MCF 10A (cell line): Measurements from ENCODE around the gene GALNS. TPM values are rescaled to one million over a fixed set of nuclear protein-coding genes. Genes with fewer than 3 reads are reported as not detected.

Experiments
- BruUV-seq: library from RNA; stranded (reverse); fragments of 400-500 nt; replicated peaks from 2 replicates; lab custom pipeline; 2021; lab: Mats Ljungman, UMichigan
- CTCF ChIA-PET: fragments of 300-600 bp; sonication (Branson Sonifier 250); formaldehyde crosslinking; extraction: SDS; loops from one replicate; lab custom pipeline; 2021; ENCODE audit warnings: antibody characterized with exemption, inconsistent platforms; lab: Yijun Ruan, JAX
- POLR2A ChIA-PET: fragments of 300-600, 350-650 bp; sonication (Branson Sonifier 250); formaldehyde crosslinking; extraction: SDS; loops from one replicate; lab custom pipeline; 2020; ENCODE audit warnings: antibody characterized with exemption, inconsistent platforms; lab: Yijun Ruan, JAX
- DNase-seq: peaks from one replicate; pipeline ENCODE4 v3.0.0-alpha.2; 2018; ENCODE audit not compliant: unreplicated experiment
- H3K27ac Mint-ChIP-seq: one replicate; pipeline ENCODE4 v1.8.0; 2022; ENCODE audit warnings: mild to moderate bottlenecking, low read depth, mixed read lengths; ENCODE audit not compliant: unreplicated experiment
- H3K27me3 Mint-ChIP-seq: one replicate; pipeline ENCODE4 v1.8.0; 2022; ENCODE audit warnings: mixed read lengths; ENCODE audit not compliant: insufficient read depth, unreplicated experiment
- H3K36me3 Mint-ChIP-seq: one replicate; pipeline ENCODE4 v1.8.0; 2022; ENCODE audit warnings: mild to moderate bottlenecking, moderate library complexity, mixed read lengths; ENCODE audit not compliant: insufficient read depth, unreplicated experiment
- H3K4me1 Mint-ChIP-seq: one replicate; pipeline ENCODE4 v1.8.0; 2022; ENCODE audit warnings: mixed read lengths; ENCODE audit not compliant: insufficient read depth, unreplicated experiment
- H3K4me3 Mint-ChIP-seq: one replicate; pipeline ENCODE4 v1.8.0; 2022; ENCODE audit warnings: mild to moderate bottlenecking, moderate library complexity, mixed read lengths; ENCODE audit not compliant: unreplicated experiment
- H3K9me3 Mint-ChIP-seq: one replicate; pipeline ENCODE4 v1.8.0; 2022; ENCODE audit warnings: mixed read lengths; ENCODE audit not compliant: unreplicated experiment
- intact Hi-C: fragments of 100-400 bp; cut with micrococcal nuclease; formaldehyde crosslinking; loops from 2 replicates; pipeline ENCODE4 v1.14.1; 2022
- total RNA-seq: library from RNA; stranded (reverse); gene quantifications from 2 replicates; pipeline ENCODE4 v1.2.3, GENCODE V29; 2022
- TF ChIP-seq, protein P1 (sequence below): fragments of 200-600 bp; IDR thresholded peaks from one replicate; pipeline ENCODE4 v1.8.0; 2022; ENCODE audit warnings: antibody characterized with exemption, mild to moderate bottlenecking; ENCODE audit not compliant: unreplicated experiment

The GALNS gene
- total RNA-seq, 1 experiment from 2014 or later = 26.0 TPM

DNA sequence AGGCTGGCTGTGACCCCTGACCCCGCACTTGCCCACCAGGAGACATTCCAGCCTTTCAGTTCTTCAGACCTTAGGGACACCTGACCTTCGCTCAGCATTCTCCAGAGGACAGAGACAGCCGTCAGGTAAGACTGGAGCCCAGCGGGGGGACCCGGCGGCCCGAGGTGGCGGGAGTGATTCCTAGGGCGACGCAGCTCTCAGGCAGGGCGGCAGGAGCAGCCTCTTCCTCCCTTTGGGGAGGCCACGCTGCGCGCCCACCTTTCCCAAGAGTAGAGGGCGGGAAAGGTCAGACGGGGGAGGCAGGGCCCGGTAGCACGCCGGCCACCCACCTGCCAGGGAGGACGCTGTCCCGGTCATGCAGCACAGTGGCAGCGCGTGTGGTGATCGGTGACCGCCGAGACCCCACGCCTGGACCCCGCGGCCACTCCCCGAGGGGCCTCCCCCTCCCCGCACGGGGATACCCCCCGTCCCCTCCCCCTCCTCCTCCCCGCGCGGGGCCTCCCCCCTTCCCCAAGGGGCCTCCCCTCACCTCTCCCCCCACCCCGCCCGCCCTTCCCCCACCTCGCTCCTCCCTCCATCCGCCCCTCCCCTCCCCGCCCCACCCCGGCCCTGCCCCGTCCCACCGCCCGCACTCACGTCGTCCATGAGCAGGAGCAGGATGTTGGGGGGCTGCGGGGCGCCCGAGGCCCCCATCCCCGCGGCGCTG, 472 bp downstream of the GALNS start:
- peaks cover 11% of the 10 kb centered on the region for H3K36me3 Mint-ChIP-seq
- BruUV-seq = no TSS peak
- intact Hi-C loops = no loop called here
- peaks cover 18% of the 10 kb centered on the region for H3K4me1 Mint-ChIP-seq
- CTCF ChIA-PET = interaction anchor here (0.5 to 5.1 kb wide), 6 partner anchors 37 to 626 kb away, joined by 3 to 47 read pairs (median 5); partner anchors contain the start of gene APRT
- DNase-seq = no peak
- H3K27ac Mint-ChIP-seq = no peak overlapping the region
- H3K4me3 Mint-ChIP-seq = peak overlapping the region; percentile 83
- H3K9me3 Mint-ChIP-seq = no peaks in the 10 kb centered on the region
- POLR2A ChIA-PET = interaction anchor here (0.9 to 3.8 kb wide), 10 partner anchors 10 to 905 kb away, joined by 3 to 42 read pairs (median 4); partner anchors contain the start of genes APRT, BANP, CTU2 and RNF166
- H3K27me3 Mint-ChIP-seq = no peaks in the 10 kb centered on the region
- TF ChIP-seq, protein P1, sequence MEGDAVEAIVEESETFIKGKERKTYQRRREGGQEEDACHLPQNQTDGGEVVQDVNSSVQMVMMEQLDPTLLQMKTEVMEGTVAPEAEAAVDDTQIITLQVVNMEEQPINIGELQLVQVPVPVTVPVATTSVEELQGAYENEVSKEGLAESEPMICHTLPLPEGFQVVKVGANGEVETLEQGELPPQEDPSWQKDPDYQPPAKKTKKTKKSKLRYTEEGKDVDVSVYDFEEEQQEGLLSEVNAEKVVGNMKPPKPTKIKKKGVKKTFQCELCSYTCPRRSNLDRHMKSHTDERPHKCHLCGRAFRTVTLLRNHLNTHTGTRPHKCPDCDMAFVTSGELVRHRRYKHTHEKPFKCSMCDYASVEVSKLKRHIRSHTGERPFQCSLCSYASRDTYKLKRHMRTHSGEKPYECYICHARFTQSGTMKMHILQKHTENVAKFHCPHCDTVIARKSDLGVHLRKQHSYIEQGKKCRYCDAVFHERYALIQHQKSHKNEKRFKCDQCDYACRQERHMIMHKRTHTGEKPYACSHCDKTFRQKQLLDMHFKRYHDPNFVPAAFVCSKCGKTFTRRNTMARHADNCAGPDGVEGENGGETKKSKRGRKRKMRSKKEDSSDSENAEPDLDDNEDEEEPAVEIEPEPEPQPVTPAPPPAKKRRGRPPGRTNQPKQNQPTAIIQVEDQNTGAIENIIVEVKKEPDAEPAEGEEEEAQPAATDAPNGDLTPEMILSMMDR = no peak

DNA sequence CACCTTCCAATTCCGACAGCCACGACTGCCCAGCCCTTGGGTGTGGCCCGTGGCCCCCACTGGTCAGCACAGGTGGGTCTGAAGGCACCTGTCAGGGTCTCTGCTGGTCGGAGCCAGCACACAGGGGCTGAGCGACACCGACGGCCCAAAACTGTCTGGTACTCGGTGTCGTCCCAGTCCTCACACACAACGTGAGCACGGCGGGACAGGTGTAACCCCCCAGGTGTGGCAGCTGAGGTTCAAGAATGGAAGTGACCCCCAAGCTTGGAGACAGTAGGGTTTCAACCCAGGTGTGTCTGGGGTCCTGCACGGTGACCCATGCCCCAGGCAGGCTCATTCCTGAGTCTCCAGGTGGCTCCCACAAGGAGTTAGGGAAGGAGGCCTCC, 1.0 kb downstream of the GALNS start:
- intact Hi-C loops = no loop called here
- CTCF ChIA-PET = interaction anchor here (0.7 to 5.1 kb wide), 2 partner anchors 41 to 164 kb away, joined by 3 to 47 read pairs; partner anchors contain the start of gene APRT
- Mint-ChIP-seq H3K4me3 (peak overlapping the region; percentile 83), H3K9me3 (no peaks in the 10 kb centered on the region), H3K27me3 (no peaks in the 10 kb centered on the region), H3K27ac (no peak overlapping the region), H3K4me1 (peaks cover 18% of the 10 kb centered on the region), H3K36me3 (peaks cover 11% of the 10 kb centered on the region)
- TF ChIP-seq, protein P1 = no peak
- BruUV-seq = no TSS peak
- POLR2A ChIA-PET = interaction anchor here (3.8 kb wide), 1 partner anchor 44 kb away, joined by 42 read pairs; the partner anchor contains the start of gene APRT
- no peak for DNase-seq

DNA sequence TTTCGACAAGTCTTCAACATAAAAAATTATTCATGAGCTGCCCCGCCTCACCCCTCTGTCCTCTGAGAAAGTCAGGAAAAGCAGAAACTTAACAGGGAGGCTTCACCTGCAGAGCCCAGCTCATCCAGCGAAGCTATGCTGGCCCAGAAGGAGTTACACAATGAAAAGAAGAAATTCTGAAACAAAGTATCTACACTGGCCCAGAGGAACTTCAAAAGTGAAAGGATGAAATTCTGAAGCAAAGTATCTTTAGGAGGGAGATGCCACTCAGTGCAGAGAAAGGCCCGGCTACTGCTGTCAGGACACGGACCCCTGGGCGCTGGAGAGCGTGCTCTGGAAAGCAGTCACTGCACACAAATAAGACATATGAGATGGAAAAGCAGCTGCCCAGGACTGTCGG, 1.6 kb downstream of the GALNS start:
- H3K27ac Mint-ChIP-seq = no peak overlapping the region
- peaks cover 18% of the 10 kb centered on the region for H3K4me1 Mint-ChIP-seq
- CTCF ChIA-PET = interaction anchor here (5.1 kb wide), 1 partner anchor 41 kb away, joined by 47 read pairs; the partner anchor contains the start of gene APRT
- POLR2A ChIA-PET = interaction anchor here (3.8 kb wide), 1 partner anchor 44 kb away, joined by 42 read pairs; the partner anchor contains the start of gene APRT
- intact Hi-C loops = no loop called here
- TF ChIP-seq, protein P1 = no peak
- H3K9me3 Mint-ChIP-seq = no peaks in the 10 kb centered on the region
- H3K36me3 Mint-ChIP-seq = peaks cover 11% of the 10 kb centered on the region
- no TSS peak for BruUV-seq
- peak overlapping the region; percentile 83 for H3K4me3 Mint-ChIP-seq
- no peak for DNase-seq
- H3K27me3 Mint-ChIP-seq = no peaks in the 10 kb centered on the region

DNA sequence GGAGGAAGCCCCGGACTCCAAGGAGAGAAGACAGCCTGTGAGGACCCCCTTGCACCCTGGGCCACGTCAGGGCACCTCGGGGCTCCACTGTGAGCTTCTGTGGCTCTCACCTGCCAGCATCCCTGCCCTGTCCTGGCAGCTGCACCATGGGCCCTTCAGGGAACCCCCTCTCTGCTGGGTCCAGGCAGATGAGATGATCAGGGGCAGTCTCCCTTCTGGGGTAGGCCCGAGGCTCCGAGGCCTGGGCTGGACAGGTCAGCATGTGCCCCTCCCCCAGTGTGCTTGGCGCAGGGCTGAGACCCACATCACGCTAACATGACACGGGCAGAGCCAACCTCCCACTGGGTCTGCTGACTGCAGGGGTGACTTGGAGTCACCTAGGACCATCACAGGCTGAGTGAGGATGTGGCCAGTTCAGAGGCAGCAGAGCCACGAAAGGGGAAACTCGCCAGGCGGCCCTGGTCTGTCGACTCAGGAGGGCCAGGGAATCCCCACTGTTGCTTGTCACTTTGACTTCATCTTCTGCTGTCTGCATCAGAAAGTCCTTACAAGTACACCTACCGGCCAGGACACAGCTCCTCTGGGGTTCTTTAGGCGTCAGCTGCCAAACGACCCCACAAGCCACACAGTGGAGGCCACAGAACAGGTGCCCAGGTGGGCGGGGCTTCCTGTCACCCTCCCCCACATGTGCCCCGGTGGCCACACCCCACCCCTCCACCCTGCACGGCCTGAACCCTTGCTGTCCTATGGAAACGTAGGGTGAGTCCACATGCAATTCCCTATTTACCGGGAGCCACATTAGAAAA, 2.2 kb downstream of the GALNS start:
- CTCF ChIA-PET = no interaction called here
- no peak for DNase-seq
- Mint-ChIP-seq H3K36me3 (peaks cover 11% of the 10 kb centered on the region), H3K4me1 (peaks cover 18% of the 10 kb centered on the region), H3K4me3 (peak overlapping the region; percentile 83), H3K9me3 (no peaks in the 10 kb centered on the region), H3K27me3 (no peaks in the 10 kb centered on the region), H3K27ac (no peak overlapping the region)
- POLR2A ChIA-PET = no interaction called here
- no TSS peak for BruUV-seq
- TF ChIP-seq, protein P1 = no peak
- intact Hi-C loops = no loop called here
